GM10266 (cell line): ENCODE data around the gene UPF2.
"Not testable (repeated sequence)": the region's sequence is repeated elsewhere in the genome, so short reads cannot be mapped to it uniquely, and the experiment has no call there.

Source experiments
- DNase-seq: peaks from one replicate; pipeline ENCODE4 v3.0.0; 2012; ENCODE audit errors: extremely low spot score
- CTCF ChIP-seq: IDR thresholded peaks from 2 replicates; pipeline ENCODE4 v1.5.1; 2012; ENCODE audit warnings: mild to moderate bottlenecking, low read depth; ENCODE audit not compliant: control insufficient read depth, insufficient read depth; ENCODE audit errors: missing control alignments

Gene UPF2

GRCh38 chr10:12020574-12020973 is 22.0 kb downstream of the UPF2 start:
- DNase-seq = no peak
- no peak for TF ChIP-seq CTCF

GRCh38 chr10:12019283-12019971 is 23.2 kb downstream of the UPF2 start:
- no peak for DNase-seq
- no peak for TF ChIP-seq CTCF

GRCh38 chr10:12018438-12019282 is 23.9 kb downstream of the UPF2 start:
- no peak for TF ChIP-seq CTCF

GRCh38 chr10:12013926-12014325 is 28.7 kb downstream of the UPF2 start:
- no peak for DNase-seq

More at GRCh38 chr10:12018438-12019282, 23.9 kb downstream of the UPF2 start:
- DNase-seq = no peak

GRCh38 chr10:12013391-12013790 is 29.2 kb downstream of the UPF2 start:
- not testable (repeated sequence) for DNase-seq

More at GRCh38 chr10:12013926-12014325, 28.7 kb downstream of the UPF2 start:
- TF ChIP-seq CTCF = no peak

GRCh38 chr10:12010353-12010752 is 32.3 kb downstream of the UPF2 start:
- DNase-seq = no peak
- TF ChIP-seq CTCF = no peak

GRCh38 chr10:12008842-12009241 is 33.8 kb downstream of the UPF2 start:
- not testable (repeated sequence) for DNase-seq

- DNase-seq = no peak
- TF ChIP-seq CTCF = no peak
Measured at GRCh38 chr10:12006671-12007070, 35.9 kb downstream of the UPF2 start.
